NCI-H1105 (cell line): ENCODE results near the gene CKAP5.
A peak's percentile ranks its signal among the peaks of the same experiment; 100 is the strongest.
"Not testable (repeated sequence)": the region's sequence is repeated elsewhere in the genome, so short reads cannot be mapped to it uniquely, and the experiment has no call there.

Source experiments
- DNase-seq: peaks from one replicate; lab custom pipeline; 2025; lab: John Stamatoyannopoulos, UW

The CKAP5 gene

GRCh38 chr11:46726206-46726862 lies 119.7 kb downstream of the CKAP5 start:
- DNase-seq = no peak

- DNase-seq = no peak
Observed at GRCh38 chr11:46725338-46726205, 120.5 kb downstream of the CKAP5 start.

GRCh38 chr11:46724088-46724487 lies 122.0 kb downstream of the CKAP5 start:
- no peak for DNase-seq

GRCh38 chr11:46723359-46723680 lies 122.8 kb downstream of the CKAP5 start:
- DNase-seq = no peak

- no peak for DNase-seq
Observed at GRCh38 chr11:46722566-46723358, 123.3 kb downstream of the CKAP5 start.

GRCh38 chr11:46721286-46721685 lies 124.8 kb downstream of the CKAP5 start:
- no peak for DNase-seq

GRCh38 chr11:46719543-46720218 lies 126.4 kb downstream of the CKAP5 start:
- DNase-seq = no peak

- DNase-seq = no peak
Observed at GRCh38 chr11:46719048-46719542, 127.0 kb downstream of the CKAP5 start, which contains the start of gene F2. Gene F2, plus strand, starts transcription at chr11:46719213. Its CDS starts 23 bp downstream, at chr11:46719236.

- no peak for DNase-seq
Observed at GRCh38 chr11:46718155-46719019, 127.7 kb downstream of the CKAP5 start.

- not testable (repeated sequence) for DNase-seq
Observed at GRCh38 chr11:46717825-46718154, 128.3 kb downstream of the CKAP5 start.

GRCh38 chr11:46712874-46713576 lies 133.1 kb downstream of the CKAP5 start:
- no peak for DNase-seq

GRCh38 chr11:46711303-46711702 lies 134.8 kb downstream of the CKAP5 start:
- DNase-seq = no peak

- DNase-seq = no peak
Observed at GRCh38 chr11:46710821-46711269, 135.2 kb downstream of the CKAP5 start.

GRCh38 chr11:46709351-46709750 lies 136.7 kb downstream of the CKAP5 start:
- not testable (repeated sequence) for DNase-seq

GRCh38 chr11:46706886-46707285 lies 139.2 kb downstream of the CKAP5 start:
- DNase-seq = no peak

- no peak for DNase-seq
Observed at GRCh38 chr11:46705070-46705688, 140.9 kb downstream of the CKAP5 start.

- DNase-seq = no peak
Observed at GRCh38 chr11:46701078-46701654, 144.9 kb downstream of the CKAP5 start.

GRCh38 chr11:46700241-46701077 lies 145.6 kb downstream of the CKAP5 start, which contains the start of the genes ARHGAP1 and ZNF408:
Gene ARHGAP1, minus strand, starts transcription at chr11:46700619. Its CDS starts 4,512 bp downstream, at chr11:46696107.
Gene ZNF408, plus strand, starts transcription at chr11:46701031. Its CDS starts 17 bp downstream, at chr11:46701048.
- DNase-seq = peak; percentile 99
